Pons (tissue), 1 donor: ENCODE measurements around the gene RPS6KA4.

Experiments used
- DNase-seq: peaks from one replicate; pipeline ENCODE4 v3.0.0-alpha.2; 2016; ENCODE audit warnings: low spot score

Gene RPS6KA4

DNA sequence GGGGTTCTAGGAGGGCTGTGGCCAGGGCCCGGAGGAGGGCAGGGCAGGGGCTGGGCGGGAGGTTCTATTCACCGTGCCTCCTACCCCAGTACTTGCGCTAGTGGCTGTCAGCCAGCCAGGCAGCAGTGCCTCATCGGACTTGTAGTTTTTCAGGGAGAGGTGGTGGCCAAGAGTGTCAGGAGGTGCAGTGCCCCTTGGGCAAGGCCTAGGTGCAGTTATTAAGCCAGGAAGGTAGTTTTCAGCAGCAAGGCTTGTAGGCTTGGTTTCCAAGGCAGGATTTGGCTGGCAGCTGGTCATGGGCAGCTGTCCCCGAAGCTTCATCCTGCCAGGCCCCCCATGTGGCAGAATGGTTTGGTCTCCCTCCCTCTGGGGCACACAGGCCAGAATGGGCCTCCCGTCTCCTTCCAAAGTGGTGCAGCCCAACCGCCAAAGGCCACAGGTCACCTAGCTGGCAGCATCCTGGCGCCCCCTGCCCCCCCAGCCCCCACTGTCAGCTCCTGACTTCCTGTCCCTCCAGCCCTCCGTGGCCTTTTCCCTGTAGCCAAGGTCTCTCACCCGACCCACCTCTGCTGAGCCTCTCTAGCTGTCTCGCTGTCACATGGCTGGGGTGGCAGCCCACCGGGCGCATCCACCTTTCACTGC, 10.5 kb upstream of the RPS6KA4 start:
- no peak for DNase-seq

DNA sequence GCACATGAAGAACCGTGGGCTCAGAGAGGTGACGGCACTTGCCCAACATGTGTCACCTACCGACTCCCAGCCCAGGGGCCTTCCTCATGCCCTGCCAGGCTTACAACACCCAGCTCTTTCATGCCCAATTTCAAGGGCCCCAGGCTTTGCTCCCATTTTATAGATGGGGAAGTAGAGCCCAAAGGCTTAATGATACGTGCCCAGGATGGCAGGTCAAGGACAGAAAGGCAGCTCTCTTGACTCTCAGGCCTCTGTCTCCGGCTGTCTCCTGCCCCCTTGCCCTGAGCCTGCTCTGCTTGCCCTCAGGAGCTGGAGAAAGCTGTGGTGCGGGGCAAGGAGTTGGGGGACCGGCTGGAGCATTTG, 10.0 kb upstream of the RPS6KA4 start:
- DNase-seq: no peak

DNA sequence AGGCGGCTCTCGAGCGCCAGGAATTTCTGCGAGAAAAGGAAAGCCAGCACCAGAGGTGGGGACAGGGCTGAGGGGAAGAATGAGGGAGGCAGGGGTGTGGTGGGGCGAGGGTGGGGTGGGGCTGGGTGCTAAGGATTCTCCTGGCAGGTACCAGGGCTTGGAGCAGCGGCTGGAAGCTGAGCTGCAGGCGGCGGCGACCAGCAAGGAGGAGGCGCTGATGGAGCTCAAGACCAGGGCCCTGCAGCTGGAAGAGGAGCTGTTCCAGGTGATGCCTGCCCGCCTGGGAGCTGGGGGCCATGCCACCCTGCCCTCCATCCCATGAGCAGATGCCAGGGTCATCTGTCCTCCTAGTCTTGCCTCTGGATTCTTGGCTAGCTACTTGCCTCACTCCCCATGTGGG, 9.6 kb upstream of the RPS6KA4 start:
- no peak for DNase-seq

DNA sequence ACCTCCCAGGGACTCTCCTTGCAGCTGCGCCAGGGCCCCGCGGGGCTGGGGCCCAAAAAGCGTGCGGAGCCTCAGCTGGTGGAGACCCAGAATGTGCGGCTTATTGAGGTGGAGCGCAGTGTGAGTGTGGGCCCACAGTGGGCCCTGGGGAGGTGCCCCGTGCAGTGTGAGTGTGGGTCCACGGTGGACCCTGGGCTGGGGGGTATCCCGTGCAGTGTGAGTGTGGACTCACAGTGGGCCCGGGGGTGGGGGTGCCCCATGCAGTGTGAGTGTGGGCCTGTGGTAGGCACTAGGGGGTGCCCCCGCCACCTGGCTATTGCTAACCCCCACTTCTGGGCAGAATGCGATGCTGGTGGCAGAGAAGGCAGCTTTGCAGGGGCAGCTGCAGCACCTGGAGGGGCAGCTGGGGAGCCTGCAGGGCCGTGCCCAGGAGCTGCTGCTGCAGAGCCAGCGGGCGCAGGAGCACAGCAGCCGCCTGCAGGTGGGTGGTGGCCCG, 7.8 kb upstream of the RPS6KA4 start:
- no peak for DNase-seq

DNA sequence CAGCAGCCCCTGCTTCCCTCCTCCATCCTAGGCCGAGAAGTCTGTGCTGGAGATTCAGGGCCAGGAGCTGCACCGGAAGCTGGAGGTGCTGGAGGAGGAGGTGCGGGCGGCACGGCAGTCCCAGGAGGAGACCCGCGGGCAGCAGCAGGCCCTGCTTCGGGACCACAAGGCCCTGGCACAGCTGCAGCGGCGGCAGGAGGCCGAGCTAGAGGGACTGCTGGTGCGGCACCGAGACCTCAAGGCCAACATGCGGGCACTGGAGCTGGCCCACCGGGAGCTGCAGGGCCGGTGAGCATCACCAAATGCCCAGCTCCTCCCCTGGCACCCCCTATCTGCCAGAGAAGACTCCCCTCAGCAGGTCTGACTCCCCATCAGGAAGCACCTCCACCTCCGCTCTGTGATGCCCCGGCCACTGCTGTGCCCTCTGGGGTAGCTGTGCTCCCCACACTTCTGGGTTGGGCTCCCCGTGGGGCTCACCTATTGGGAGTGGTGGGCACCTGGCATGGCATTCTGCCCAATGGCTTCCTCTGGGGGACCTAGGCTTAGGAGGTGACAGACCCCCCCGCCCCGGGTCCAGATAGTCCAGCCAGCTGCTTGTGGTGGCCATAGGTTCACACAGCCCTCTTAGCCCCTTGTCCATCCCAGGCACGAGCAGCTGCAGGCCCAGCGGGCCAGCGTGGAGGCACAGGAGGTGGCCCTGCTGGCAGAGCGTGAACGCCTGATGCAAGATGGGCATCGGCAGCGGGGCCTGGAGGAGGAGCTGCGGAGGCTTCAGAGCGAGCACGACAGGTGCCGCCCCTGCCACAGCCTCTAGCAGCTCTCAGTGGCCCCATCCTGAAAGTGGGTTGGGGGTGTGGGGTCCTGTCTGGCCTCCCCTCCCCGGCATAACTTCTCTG, 6.6 kb upstream of the RPS6KA4 start:
- no peak for DNase-seq

DNA sequence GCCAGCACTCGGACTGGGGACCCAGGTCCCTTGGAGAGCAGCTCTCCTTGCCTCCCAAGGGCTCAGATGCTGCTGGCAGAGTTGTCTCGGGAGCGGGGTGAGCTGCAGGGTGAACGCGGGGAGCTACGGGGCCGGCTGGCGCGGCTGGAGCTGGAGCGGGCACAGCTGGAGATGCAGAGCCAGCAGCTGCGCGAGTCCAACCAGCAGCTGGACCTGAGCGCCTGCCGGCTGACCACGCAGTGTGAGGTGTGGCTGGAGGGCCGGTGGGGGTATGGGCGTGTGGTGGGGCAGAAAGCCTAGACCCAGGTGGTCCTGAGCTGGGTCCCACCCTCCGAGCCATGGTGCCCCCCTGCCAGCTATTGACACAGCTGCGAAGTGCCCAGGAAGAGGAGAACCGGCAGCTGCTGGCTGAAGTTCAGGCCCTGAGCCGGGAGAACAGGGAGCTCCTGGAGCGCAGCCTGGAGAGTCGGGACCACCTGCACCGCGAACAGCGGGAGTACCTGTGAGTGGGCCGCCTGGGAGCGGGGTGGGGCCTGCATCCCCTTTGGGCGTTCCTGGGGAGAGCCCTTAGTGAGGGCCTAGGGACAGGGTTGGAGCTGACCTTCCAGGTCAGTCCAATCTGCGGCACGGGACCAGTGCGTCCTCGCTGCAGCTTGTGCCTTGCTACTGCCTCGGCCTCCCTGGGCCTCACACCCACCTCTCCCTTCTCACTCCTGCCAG, 5.8 kb upstream of the RPS6KA4 start:
- no peak for DNase-seq

DNA sequence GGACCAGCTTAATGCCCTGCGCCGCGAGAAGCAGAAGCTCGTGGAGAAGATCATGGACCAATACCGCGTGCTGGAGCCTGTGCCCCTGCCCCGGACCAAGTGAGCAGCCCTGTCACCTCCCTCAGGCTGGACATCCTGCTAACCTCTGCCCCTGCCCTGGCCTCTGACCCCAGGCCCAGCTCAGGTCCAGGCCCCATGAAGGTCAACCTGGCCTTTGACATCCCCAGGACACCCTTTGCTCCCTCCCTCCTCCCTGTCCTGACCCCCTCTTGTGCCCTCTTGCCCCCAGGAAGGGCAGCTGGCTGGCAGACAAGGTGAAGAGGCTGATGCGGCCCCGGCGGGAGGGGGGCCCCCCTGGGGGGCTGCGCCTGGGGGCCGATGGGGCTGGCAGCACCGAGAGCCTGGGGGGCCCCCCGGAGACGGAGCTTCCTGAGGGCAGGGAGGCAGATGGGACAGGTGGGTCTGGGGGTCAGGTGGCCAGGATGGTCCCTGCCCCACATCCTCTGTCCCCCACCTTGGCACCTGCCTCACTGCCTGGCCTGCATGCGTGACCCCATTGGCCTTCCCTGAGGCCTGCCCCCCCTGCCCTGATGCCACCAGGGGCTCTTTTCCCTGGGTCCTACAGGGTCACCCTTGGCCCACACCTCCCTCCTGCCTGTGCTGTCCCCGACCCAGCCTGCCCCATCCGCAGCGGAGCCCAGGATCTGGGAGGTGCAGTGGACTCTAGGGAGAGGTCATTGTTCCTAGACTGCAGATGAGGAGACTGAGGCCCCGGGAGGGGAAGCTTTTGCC, 5.1 kb upstream of the RPS6KA4 start:
- no peak for DNase-seq

DNA sequence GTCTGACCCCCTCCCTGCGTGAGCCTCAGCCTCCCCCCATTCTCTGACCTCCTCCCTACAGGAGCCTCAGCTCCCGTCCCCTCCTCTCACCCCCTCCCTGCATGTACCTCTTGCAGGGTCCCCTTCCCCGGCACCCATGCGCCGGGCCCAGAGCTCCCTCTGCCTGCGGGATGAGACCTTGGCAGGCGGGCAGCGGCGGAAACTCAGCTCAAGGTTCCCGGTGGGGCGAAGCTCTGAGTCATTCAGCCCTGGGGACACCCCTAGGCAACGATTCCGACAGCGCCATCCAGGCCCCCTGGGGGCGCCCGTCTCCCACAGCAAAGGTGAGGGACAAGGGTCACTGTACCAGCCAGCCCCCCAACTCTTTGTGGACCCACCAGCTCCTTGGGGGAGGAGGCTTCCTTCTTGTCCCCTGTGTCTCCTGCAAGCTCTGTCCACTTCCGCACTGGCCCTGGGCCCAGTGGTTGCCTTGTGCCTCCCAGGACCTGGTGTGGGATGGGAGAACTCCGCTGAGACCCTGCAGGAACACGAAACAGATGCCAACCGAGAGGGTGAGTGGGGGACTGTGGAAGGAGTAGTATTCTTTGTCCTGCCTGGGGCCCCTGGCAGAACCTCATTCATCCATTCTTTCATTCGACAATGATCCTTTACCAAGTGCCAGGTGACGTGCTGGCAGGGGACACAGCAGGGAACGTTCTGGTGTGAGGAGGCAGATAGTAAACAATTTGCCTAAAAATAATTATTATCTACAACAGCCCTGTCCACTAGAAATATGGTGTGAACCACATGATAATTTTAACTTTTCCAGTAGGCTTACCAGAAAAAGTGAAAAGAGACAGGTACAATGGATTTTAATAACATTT, 3.7 kb upstream of the RPS6KA4 start:
- peak; percentile 62 for DNase-seq

DNA sequence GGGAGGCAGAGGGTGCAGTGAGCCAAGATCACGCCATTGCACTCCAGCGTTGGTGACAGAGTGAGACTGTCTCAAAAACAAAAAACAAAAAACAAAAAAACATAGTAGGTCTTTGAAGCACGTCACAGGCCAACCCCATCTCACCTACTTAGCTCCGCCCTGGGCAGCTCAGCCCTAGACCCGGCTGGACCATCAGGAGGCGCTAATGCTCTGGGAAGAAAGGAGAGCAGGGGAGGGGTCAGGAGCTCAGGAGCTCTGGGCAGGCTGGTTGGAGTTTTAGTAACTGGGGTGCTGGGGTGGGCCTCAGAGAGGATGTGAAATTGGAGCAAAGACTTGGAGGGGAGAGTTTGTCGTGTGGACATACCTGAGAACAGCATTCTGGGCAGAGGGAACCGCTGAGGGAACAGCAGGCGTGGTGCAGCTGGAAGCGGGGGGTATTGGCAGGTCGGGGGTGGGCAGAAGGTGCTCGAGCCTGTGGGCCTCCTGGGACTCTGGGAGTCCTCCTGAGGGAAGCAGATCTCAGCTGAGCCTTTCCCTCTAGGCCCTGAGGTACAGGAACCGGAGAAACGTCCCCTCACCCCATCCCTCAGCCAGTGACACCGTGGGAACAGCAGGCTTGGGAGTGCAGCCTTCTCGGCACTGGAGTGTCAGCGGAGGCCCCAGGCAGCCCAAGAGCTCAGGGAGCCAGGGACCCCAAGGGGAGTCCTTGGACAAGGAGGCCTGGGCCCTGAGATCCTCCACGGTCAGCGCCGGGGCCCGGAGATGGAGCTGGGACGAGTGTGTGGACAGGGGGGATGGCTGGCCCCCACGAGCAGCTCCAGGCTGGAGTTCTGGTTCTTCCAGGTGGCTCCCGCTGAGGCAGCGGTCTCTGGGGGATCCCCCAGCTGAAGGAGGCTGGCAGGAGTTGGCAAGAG, 2.2 kb upstream of the RPS6KA4 start:
- DNase-seq: no peak

DNA sequence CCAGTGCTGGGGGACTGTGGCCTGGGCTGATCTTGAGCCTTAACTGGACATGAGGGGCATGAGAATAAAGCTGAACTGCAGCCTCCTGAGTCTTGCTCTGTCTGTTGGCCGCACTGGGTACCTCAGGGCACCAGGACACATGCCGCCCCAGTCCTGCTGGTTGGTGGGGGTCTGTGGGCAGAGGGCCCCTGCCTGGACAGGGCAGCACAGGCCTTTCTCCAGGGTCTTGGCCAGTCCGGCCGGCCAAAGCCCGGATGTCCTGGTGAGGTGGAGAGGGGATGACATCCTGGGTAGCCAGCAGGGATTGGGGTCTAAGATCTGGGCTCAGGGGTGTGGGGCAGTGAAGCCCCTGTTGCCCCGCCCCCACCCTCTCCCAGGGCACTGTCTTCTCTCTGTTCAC, 1.5 kb upstream of the RPS6KA4 start:
- DNase-seq: no peak

DNA sequence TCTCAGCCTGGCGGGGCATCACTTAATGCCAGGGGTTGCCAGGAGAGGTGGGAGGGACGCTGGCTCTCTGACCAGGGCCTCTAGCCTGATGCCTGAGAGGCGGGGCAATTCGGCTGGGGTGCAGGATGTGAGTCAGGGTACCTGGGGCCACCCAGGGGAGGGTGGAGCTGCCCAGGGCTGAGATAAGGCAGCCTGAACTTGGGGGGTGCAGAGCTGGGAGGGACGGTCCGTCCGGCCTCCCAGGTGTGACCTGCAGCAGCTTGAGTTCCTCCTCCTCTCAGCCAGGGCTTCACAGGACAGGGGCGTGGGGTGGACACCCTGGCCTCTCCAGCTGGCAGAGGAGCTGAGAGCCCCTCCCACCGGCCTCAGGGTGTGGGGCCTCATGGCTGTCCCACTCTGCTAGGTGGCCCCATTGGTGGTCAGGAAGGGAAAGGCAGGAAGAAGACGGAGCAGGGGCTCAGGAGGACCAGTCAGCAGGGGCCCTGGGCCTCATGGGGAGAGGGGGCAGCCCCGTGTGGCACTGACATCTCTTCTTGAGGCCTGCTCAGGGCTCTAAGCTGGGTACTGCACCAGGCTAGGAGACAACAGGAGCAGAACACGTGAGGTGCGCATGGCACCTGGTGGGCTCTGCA, 942 bp upstream of the RPS6KA4 start:
- DNase-seq: no peak

DNA sequence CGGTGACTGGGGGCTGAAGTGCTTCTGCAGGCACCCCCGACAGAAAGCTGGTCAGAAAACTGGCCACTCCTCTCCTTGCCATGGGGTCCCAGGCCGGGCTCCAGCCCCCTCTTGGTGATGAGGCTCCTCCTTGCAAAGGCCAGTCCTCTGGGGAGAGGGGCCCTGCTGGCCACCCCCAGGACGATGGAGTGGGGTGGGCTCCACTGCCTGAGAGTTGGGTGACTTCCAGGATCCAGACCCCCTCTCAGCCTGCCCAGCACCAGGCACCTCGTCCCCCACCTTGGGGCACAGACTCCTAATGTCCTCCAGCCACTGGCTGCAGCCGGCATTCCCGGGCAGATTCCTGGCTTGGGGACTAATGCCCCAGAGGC, 441 bp upstream of the RPS6KA4 start:
- DNase-seq: no peak

DNA sequence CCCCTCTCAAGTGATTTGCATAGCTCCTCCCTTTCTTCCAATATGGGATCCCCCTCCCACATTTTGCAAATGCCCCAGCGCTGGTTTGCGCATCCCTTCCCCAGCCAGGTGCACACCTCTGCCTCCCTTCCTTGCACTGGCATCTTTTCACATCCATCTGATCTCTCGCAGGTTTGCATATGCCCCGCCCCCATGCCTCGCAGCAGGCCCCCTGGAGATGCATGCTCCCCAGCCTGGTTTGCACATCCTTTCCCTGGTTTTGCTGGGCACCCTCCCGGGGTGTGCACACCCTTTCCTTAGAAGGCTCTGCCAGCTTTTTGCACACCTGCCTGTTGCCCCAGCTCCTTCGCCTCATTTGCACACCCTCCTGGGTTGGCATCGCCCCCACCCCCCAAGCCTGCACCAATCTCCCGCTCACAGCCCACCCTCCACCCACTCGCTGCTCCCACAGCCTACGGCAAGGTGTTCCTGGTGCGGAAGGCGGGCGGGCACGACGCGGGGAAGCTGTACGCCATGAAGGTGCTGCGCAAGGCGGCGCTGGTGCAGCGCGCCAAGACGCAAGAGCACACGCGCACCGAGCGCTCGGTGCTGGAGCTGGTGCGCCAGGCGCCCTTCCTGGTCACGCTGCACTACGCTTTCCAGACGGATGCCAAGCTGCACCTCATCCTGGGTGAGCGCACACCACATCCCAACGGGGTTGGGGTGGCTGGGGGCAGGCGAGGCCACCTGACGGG, 917 bp downstream of the RPS6KA4 start:
- peak; percentile 9 for DNase-seq

DNA sequence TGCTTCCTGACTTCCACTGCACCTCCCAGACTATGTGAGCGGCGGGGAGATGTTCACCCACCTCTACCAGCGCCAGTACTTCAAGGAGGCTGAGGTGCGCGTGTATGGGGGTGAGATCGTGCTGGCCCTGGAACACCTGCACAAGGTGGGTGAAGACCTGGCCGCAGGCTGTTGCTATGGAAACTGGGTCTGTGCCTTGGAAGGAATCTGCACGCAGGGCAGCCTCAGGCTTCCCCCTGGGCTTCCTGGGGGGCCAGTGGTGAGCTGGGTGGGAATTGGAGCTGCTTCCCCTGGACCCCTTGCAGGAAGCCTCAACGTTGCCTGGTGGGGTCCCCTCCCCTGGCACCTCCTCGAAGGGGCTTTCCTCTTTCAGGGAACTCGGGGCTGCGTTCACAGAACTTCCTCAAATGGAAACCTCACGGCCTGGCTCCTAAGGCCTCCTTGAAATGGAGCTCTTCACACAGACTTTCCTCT, 1.5 kb downstream of the RPS6KA4 start:
- peak; percentile 17 for DNase-seq

DNA sequence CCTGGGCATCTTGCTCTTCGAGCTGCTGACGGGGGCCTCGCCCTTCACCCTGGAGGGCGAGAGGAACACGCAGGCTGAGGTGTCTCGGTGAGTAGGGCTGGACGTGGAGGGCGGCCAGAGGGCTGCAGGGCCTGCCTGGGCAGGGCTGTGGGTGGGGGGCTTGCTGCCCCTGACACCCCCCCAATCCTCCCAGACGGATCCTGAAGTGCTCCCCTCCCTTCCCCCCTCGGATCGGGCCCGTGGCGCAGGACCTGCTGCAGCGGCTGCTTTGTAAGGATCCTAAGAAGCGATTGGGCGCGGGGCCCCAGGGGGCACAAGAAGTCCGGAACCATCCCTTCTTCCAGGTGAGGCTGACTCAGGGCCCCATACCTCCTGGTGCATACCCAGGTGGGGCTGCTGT, 2.7 kb downstream of the RPS6KA4 start:
- DNase-seq: no peak

DNA sequence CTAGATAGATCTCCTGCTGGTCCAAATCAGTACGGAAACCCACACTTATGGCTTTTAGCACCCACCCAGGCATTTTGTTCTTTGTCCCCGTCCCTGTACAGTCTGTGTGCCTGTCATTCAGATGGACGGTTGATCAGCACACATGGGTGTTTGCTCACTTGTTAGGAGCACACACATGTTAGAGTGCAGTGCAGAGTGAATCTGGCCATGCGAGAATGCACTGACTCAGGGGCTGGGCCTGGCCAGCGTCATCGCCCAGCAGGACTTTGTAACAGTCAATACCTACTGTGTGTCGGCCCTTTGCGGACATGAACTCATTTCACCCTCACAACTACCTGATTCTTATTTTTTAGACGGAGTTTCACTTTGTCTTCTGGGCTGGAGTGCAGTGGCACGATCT, 3.4 kb downstream of the RPS6KA4 start:
- no peak for DNase-seq

DNA sequence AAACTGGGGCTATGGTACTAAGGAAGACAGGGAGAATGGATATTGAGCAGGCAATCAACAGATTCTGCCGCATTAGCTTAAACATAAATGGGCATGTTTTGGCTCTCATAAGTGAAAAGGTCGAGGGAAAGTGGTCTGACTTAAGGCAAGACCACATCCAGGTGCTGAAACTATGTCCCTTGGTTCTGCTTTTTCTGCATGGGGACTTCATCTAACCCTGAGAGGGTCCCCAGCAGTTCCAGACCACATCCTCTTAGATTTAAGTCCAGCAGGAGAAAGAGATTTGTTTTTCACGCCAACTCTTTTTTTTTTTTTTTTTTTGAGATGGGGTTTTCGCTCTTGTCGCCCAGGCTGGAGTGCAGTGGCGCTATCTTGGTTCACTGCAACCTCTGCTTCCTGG, 5.5 kb downstream of the RPS6KA4 start:
- no peak for DNase-seq

DNA sequence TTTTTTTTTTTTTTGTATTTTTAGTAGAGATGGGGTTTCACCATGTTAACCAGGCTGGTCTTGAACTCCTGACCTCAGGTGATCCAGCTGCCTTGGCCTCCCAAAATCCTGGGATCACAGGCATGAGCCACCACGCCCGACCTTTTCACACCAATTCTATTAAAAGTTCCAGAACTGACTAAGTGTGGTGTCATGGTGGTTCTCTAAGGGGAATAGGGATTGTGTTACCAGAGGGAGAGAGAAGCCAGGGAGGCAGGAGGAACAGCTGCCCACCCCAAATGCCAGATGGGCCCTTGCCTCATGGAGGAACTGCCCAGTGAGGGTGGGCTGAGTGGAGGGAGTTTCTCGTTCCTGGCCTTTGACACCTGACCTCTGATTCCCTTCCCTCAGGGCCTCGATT, 5.9 kb downstream of the RPS6KA4 start:
- DNase-seq: no peak

DNA sequence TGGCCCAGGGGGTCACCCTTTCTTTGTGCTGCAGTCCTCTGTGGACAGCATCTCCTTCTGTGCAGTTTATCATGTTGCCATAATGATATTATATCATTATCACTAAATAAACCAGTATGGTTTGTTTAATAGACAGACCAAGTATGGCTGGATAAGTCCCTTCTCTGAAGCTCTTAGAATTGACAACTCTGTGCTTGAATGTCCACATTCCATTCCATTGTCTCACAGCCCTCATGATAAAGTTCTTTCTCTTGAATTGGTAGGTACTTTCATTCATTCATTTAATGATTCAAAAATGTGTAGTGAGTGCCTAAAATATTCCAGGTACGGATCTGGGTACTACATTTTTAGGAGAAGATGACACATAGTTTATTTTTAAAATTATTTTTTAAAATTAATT, 7.8 kb downstream of the RPS6KA4 start:
- no peak for DNase-seq
